DND-41 (cell line): ENCODE measurements around the gene PXK.

Experiments used
- ATAC-seq: fragments of 200-7000 bp; cut with Tn5 transposase; 3 replicates; pipeline ENCODE4 v1.9.1; 2021; ENCODE audit warnings: low read depth; ENCODE audit not compliant: insufficient read depth
- DNase-seq: peaks from one replicate; pipeline ENCODE4 v3.0.0-alpha.2; 2020
- H2AFZ ChIP-seq: 2 replicates; pipeline ENCODE4 v1.6.0; 2012; ENCODE audit warnings: low read depth, low read length
- H3K27ac ChIP-seq: 2 replicates; pipeline ENCODE4 v1.5.1; 2012; ENCODE audit warnings: low read length, inconsistent platforms
- H3K27me3 ChIP-seq: fragments of 200-600 bp; sonication (generic); 2 replicates; pipeline ENCODE4 v1.6.0; 2012; ENCODE audit warnings: low read length, mild to moderate bottlenecking, inconsistent platforms; ENCODE audit not compliant: insufficient read depth, poor library complexity
- H3K36me3 ChIP-seq: 2 replicates; pipeline ENCODE4 v1.5.1; 2012; ENCODE audit warnings: low read length, inconsistent platforms; ENCODE audit not compliant: insufficient read depth
- H3K4me1 ChIP-seq: 2 replicates; pipeline ENCODE4 v1.5.1; 2012; ENCODE audit warnings: mild to moderate bottlenecking, low read length; ENCODE audit not compliant: insufficient read depth
- H3K4me2 ChIP-seq: 2 replicates; pipeline ENCODE4 v1.6.0; 2012; ENCODE audit warnings: mild to moderate bottlenecking, moderate library complexity, low read length, inconsistent platforms; ENCODE audit not compliant: insufficient read depth
- H3K4me3 ChIP-seq, 2 experiments: fragments of 200-600 bp in 1 of 2; shearing (Covaris generic) in 1 of 2; 2 replicates each; pipeline ENCODE4 v1.5.1; 2012 to 2016; ENCODE audit warnings: inconsistent platforms in 2 of 2, low read length in 2 of 2, mild to moderate bottlenecking in 2 of 2, low read depth in 1 of 2, moderate library complexity in 1 of 2
- H3K79me2 ChIP-seq: 2 replicates; pipeline ENCODE4 v1.6.0; 2012; ENCODE audit warnings: low read length, inconsistent platforms; ENCODE audit not compliant: insufficient read depth
- H3K9ac ChIP-seq: 2 replicates; pipeline ENCODE4 v1.6.0; 2012; ENCODE audit warnings: low read depth, mild to moderate bottlenecking, inconsistent platforms, low read length, moderate library complexity
- H3K9me3 ChIP-seq: 2 replicates; pipeline ENCODE4 v1.5.1; 2012; ENCODE audit warnings: low read length, moderate library complexity, mild to moderate bottlenecking, inconsistent platforms; ENCODE audit not compliant: insufficient read depth, severe bottlenecking
- H4K20me1 ChIP-seq: 2 replicates; pipeline ENCODE4 v1.6.0; 2012; ENCODE audit warnings: low read length; ENCODE audit not compliant: insufficient read depth
- CTCF ChIP-seq: IDR thresholded peaks from 2 replicates; pipeline ENCODE4 v1.5.1; 2012; ENCODE audit warnings: borderline replicate concordance, low read length, moderate library complexity, mild to moderate bottlenecking; ENCODE audit not compliant: poor library complexity, severe bottlenecking; ENCODE audit errors: extremely low read depth
- EZH2 ChIP-seq: IDR thresholded peaks from 3 replicates; pipeline ENCODE4 v1.6.1; 2012; ENCODE audit warnings: borderline replicate concordance, low read depth, mild to moderate bottlenecking, moderate library complexity, low read length, inconsistent platforms; ENCODE audit not compliant: severe bottlenecking

PXK gene

GRCh38 chr3:58323529-58324390 is 8.9 kb upstream of the PXK start:
- no peak overlapping the region for H3K27ac ChIP-seq
- TF ChIP-seq EZH2: no peak
- no peak for TF ChIP-seq CTCF

GRCh38 chr3:58324391-58325390 is 8.0 kb upstream of the PXK start:
- Histone ChIP-seq H2AFZ (no peak overlapping the region), H3K4me2 (no peak overlapping the region), H3K4me1 (no peaks in the 10 kb centered on the region), H3K36me3 (peaks cover 13% of the 10 kb centered on the region), H3K9ac (no peak overlapping the region), H3K27ac (no peak overlapping the region), H3K27me3 (no peaks in the 10 kb centered on the region), H3K9me3 (no peaks in the 10 kb centered on the region), H3K79me2 (no peaks in the 10 kb centered on the region), H4K20me1 (no peaks in the 10 kb centered on the region), H3K4me3 (no peak overlapping the region)
- DNase-seq (no peak), ATAC-seq (no peak)
- TF ChIP-seq CTCF: no peak
- no peak for TF ChIP-seq EZH2

More at GRCh38 chr3:58323529-58324390, 8.9 kb upstream of the PXK start:
- H3K27me3 ChIP-seq: no peaks in the 10 kb centered on the region
- H3K9me3 ChIP-seq: no peaks in the 10 kb centered on the region
- peaks cover 20% of the 10 kb centered on the region for H3K36me3 ChIP-seq
- H2AFZ ChIP-seq: no peak overlapping the region
- no peaks in the 10 kb centered on the region for H3K79me2 ChIP-seq
- H3K4me2 ChIP-seq: no peak overlapping the region
- DNase-seq (no peak), ATAC-seq (no peak)
- no peak overlapping the region for H3K9ac ChIP-seq
- H4K20me1 ChIP-seq: no peaks in the 10 kb centered on the region
- no peaks in the 10 kb centered on the region for H3K4me1 ChIP-seq
- no peak overlapping the region for H3K4me3 ChIP-seq

GRCh38 chr3:58325525-58325992 is 7.1 kb upstream of the PXK start:
- TF ChIP-seq CTCF: no peak
- TF ChIP-seq EZH2: no peak
- Histone ChIP-seq H4K20me1 (no peaks in the 10 kb centered on the region), H3K4me2 (no peak overlapping the region), H3K27ac (no peak overlapping the region), H3K4me1 (no peaks in the 10 kb centered on the region), H3K4me3 (no peak overlapping the region), H3K27me3 (no peaks in the 10 kb centered on the region), H3K9ac (no peak overlapping the region), H3K79me2 (no peaks in the 10 kb centered on the region), H2AFZ (no peak overlapping the region), H3K36me3 (peaks cover 9% of the 10 kb centered on the region), H3K9me3 (no peaks in the 10 kb centered on the region)
- no peak for DNase-seq
- ATAC-seq: no peak
